ENCODE data around the gene GGT6. TPM values are rescaled to one million over a fixed set of nuclear protein-coding genes. Genes with fewer than 3 reads are reported as not detected.

Gene GGT6
- total RNA-seq, 1 experiment from 2014 or later, result not detected

DNA sequence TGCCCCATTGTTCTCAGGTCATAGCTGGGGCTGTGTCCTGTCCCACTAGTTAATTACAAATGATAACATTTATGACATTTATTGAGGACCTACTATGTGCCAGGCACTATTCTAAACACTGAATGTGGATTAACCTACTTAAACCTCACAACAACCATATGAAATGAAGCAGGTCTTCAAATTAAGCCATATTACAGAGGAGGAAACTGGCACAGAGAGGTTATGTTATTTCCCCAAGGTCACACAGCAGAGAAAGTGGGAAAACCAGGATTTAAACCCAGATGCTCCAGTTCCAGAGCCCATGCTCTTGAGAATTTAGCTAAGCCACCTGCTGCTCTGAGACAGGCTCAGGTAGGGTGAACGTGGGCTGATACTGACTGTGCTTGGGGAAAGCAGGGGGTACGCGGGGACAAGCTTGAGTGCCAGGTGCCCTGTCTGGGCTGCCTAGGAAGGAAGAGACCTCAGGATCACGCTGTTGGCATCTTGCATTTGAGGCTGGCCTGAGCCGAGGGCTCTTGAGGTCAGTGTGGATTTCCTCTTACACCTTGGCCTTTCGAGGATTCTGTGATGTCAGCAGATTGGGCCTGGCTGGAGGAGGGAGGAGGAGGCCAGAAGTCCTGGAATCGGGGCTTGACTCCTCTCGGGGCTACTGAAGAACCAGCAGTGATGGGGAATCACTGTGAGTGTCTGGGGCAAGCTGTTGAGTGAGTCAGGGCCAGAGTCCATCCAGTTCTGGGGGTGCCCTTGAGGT lies 52.8 kb downstream of the GGT6 start:
- no peak for DNase-seq (ENCODE audit: low read depth)

Other genes with a start within 250 kb of the GGT6 start
- gene UBE2G1, start 193.9 kb downstream of the GGT6 start, total RNA-seq (2014; rRNA removed; shearing (Covaris generic)), result 59.7 and 80.2 TPM in 2 replicates
- gene SPNS3, start 126.6 kb downstream of the GGT6 start, total RNA-seq (2014; rRNA removed; shearing (Covaris generic)), result 0.63 and 0.64 TPM in 2 replicates
- 0.27 and 0.33 TPM in 2 replicates for gene SPNS2, start 61.7 kb downstream of the GGT6 start, total RNA-seq (2014; rRNA removed; shearing (Covaris generic))
- 117 and 129 TPM in 2 replicates for gene MYBBP1A, start 5.2 kb downstream of the GGT6 start, total RNA-seq (2014; rRNA removed; shearing (Covaris generic))
- gene SMTNL2, start 24.0 kb upstream of the GGT6 start, total RNA-seq (2014; rRNA removed; shearing (Covaris generic)), result not detected in 2 replicates
- gene ALOX15, start 81.1 kb upstream of the GGT6 start, total RNA-seq (2014; rRNA removed; shearing (Covaris generic)), result not detected in 2 replicates
- 28.0 and 34.2 TPM in 2 replicates for gene PELP1, start 143.6 kb upstream of the GGT6 start, total RNA-seq (2014; rRNA removed; shearing (Covaris generic))
- 22.1 and 27.4 TPM in 2 replicates for gene ARRB2, start 150.1 kb upstream of the GGT6 start, total RNA-seq (2014; rRNA removed; shearing (Covaris generic))
- 28.9 and 35.8 TPM in 2 replicates for gene MED11, start 170.9 kb upstream of the GGT6 start, total RNA-seq (2014; rRNA removed; shearing (Covaris generic))
- not detected in 2 replicates for gene ZMYND15, start 179.3 kb upstream of the GGT6 start, total RNA-seq (2014; rRNA removed; shearing (Covaris generic))
- gene CXCL16, start 179.4 kb upstream of the GGT6 start, total RNA-seq (2014; rRNA removed; shearing (Covaris generic)), result 0.40 and 1.0 TPM in 2 replicates
- not detected in 2 replicates for gene TM4SF5, start 211.3 kb upstream of the GGT6 start, total RNA-seq (2014; rRNA removed; shearing (Covaris generic))
- gene VMO1, start 225.8 kb upstream of the GGT6 start, total RNA-seq (2014; rRNA removed; shearing (Covaris generic)), result not detected in 2 replicates
- gene GLTPD2, start 228.4 kb upstream of the GGT6 start, total RNA-seq (2014; rRNA removed; shearing (Covaris generic)), result not detected in 2 replicates
- gene PSMB6, start 235.6 kb upstream of the GGT6 start, total RNA-seq (2014; rRNA removed; shearing (Covaris generic)), result 235 and 261 TPM in 2 replicates
- 12.8 and 13.1 TPM in 2 replicates for gene PLD2, start 246.6 kb upstream of the GGT6 start, total RNA-seq (2014; rRNA removed; shearing (Covaris generic))

Data from HT1080 (cell line).